Glutamatergic neuron (in vitro differentiated cells): ENCODE results near the gene KMT5B. TPM values are rescaled to one million over a fixed set of nuclear protein-coding genes. Genes with fewer than 3 reads are reported as not detected.

Experiments used
- DNase-seq: peaks from one replicate; pipeline ENCODE4 v3.0.0; 2022
- H3K27ac Mint-ChIP-seq: one replicate; pipeline ENCODE4 v1.8.0; 2020; ENCODE audit warnings: mild to moderate bottlenecking, mixed read lengths, inconsistent platforms; ENCODE audit not compliant: unreplicated experiment
- H3K27me3 Mint-ChIP-seq: one replicate; pipeline ENCODE4 v1.8.0; 2020; ENCODE audit warnings: mild to moderate bottlenecking, moderate library complexity, mixed read lengths, inconsistent platforms; ENCODE audit not compliant: unreplicated experiment
- H3K36me3 Mint-ChIP-seq: one replicate; pipeline ENCODE4 v1.8.0; 2020; ENCODE audit warnings: mild to moderate bottlenecking, mixed read lengths, inconsistent platforms; ENCODE audit not compliant: unreplicated experiment
- H3K4me1 Mint-ChIP-seq: one replicate; pipeline ENCODE4 v1.8.0; 2020; ENCODE audit warnings: mild to moderate bottlenecking, low read depth, mixed read lengths, inconsistent platforms; ENCODE audit not compliant: unreplicated experiment
- H3K4me3 Mint-ChIP-seq: one replicate; pipeline ENCODE4 v1.8.0; 2020; ENCODE audit warnings: mild to moderate bottlenecking, mixed read lengths, inconsistent platforms; ENCODE audit not compliant: unreplicated experiment
- H3K9me3 Mint-ChIP-seq: one replicate; pipeline ENCODE4 v1.8.0; 2020; ENCODE audit warnings: mild to moderate bottlenecking, moderate library complexity, mixed read lengths, inconsistent platforms; ENCODE audit not compliant: unreplicated experiment
- CTCF ChIP-seq: fragments of 200-600 bp; sonication (generic); IDR thresholded peaks from one replicate; pipeline ENCODE4 v1.5.0; 2021; ENCODE audit not compliant: partially characterized antibody, unreplicated experiment
- total RNA-seq: library from RNA; stranded (reverse); fragmentation: NEBNext Ultra II Directional; extraction: Animal tissue kit (Norgen Biotek cat#: 25700); gene quantifications from one replicate; pipeline ENCODE4 v1.2.1, GENCODE V29; 2021; ENCODE audit not compliant: unreplicated experiment

Gene KMT5B
- total RNA-seq, 1 donor from 2014 or later = 77.4 TPM

- Mint-ChIP-seq H3K4me3 (no peak overlapping the region), H3K4me1 (no peaks in the 10 kb centered on the region), H3K36me3 (peaks cover 5% of the 10 kb centered on the region), H3K9me3 (no peaks in the 10 kb centered on the region), H3K27me3 (peaks cover 2% of the 10 kb centered on the region), H3K27ac (no peak overlapping the region)
- TF ChIP-seq CTCF = no peak
- DNase-seq = no peak
Measured at GRCh38 chr11:68168694-68169093, 44.4 kb downstream of the KMT5B start.

GRCh38 chr11:68167474-68167873 lies 45.6 kb downstream of the KMT5B start:
- Mint-ChIP-seq H3K4me3 (no peak overlapping the region), H3K36me3 (peaks cover 5% of the 10 kb centered on the region), H3K27ac (no peak overlapping the region), H3K27me3 (peaks cover 2% of the 10 kb centered on the region), H3K4me1 (no peaks in the 10 kb centered on the region), H3K9me3 (no peaks in the 10 kb centered on the region)
- no peak for TF ChIP-seq CTCF
- DNase-seq = no peak

- Mint-ChIP-seq H3K27me3 (peaks cover 2% of the 10 kb centered on the region), H3K36me3 (peaks cover 5% of the 10 kb centered on the region), H3K4me3 (no peak overlapping the region), H3K27ac (no peak overlapping the region), H3K4me1 (no peaks in the 10 kb centered on the region), H3K9me3 (no peaks in the 10 kb centered on the region)
- no peak for TF ChIP-seq CTCF
- DNase-seq = no peak
Measured at GRCh38 chr11:68166969-68167368, 46.1 kb downstream of the KMT5B start.

GRCh38 chr11:68165601-68166000 lies 47.5 kb downstream of the KMT5B start:
- peaks cover 2% of the 10 kb centered on the region for H3K27me3 Mint-ChIP-seq
- peaks cover 5% of the 10 kb centered on the region for H3K36me3 Mint-ChIP-seq
- TF ChIP-seq CTCF = no peak

GRCh38 chr11:68164437-68164836 lies 48.7 kb downstream of the KMT5B start:
- H3K9me3 Mint-ChIP-seq = no peaks in the 10 kb centered on the region
- TF ChIP-seq CTCF = no peak
- peaks cover 5% of the 10 kb centered on the region for H3K36me3 Mint-ChIP-seq
- no peak overlapping the region for H3K4me3 Mint-ChIP-seq
- peaks cover 2% of the 10 kb centered on the region for H3K27me3 Mint-ChIP-seq
- DNase-seq = no peak
- no peak overlapping the region for H3K27ac Mint-ChIP-seq
- H3K4me1 Mint-ChIP-seq = peaks cover 1% of the 10 kb centered on the region

More at GRCh38 chr11:68165601-68166000, 47.5 kb downstream of the KMT5B start:
- DNase-seq = no peak
- Mint-ChIP-seq H3K4me3 (no peak overlapping the region), H3K27ac (no peak overlapping the region), H3K4me1 (no peaks in the 10 kb centered on the region), H3K9me3 (no peaks in the 10 kb centered on the region)
